Measurements from ENCODE around the gene REEP1. TPM values are rescaled to one million over a fixed set of nuclear protein-coding genes. Genes with fewer than 3 reads are reported as not detected.
"Not testable (repeated sequence)": the region's sequence is repeated elsewhere in the genome, so short reads cannot be mapped to it uniquely, and the experiment has no call there.

REEP1 gene
- total RNA-seq, 2 experiments from 2014 or later = 0.20 to 0.25 TPM

DNA sequence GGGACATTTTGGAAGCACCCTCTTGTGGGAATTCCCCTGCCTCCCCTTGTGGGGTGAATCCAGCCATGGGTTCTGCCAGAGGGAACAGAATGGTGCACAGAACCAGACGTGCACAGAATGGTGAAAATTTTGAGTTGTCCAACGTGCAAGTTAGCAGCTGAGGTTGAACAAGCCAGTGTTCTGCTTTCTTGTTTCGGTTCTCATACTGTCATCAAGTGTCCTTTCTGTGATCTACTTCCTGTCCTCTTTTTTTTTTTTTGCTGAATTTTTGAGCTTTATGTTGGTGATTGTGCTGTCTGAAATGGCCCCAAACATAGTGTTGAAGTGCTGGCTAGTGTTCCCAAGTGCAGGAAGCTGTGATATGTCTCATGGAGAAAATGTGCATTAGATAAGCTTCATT, 21.5 kb upstream of the REEP1 start:
- no peaks in the 10 kb centered on the region for H3K9me3 Mint-ChIP-seq
- H3K4me3 Mint-ChIP-seq = no peak overlapping the region
- peaks cover 3% of the 10 kb centered on the region for H3K27me3 Mint-ChIP-seq
- no peak for DNase-seq
- no peaks in the 10 kb centered on the region for H3K36me3 Mint-ChIP-seq
- no peak overlapping the region for H3K27ac Mint-ChIP-seq
- H3K4me1 Mint-ChIP-seq = no peaks in the 10 kb centered on the region

DNA sequence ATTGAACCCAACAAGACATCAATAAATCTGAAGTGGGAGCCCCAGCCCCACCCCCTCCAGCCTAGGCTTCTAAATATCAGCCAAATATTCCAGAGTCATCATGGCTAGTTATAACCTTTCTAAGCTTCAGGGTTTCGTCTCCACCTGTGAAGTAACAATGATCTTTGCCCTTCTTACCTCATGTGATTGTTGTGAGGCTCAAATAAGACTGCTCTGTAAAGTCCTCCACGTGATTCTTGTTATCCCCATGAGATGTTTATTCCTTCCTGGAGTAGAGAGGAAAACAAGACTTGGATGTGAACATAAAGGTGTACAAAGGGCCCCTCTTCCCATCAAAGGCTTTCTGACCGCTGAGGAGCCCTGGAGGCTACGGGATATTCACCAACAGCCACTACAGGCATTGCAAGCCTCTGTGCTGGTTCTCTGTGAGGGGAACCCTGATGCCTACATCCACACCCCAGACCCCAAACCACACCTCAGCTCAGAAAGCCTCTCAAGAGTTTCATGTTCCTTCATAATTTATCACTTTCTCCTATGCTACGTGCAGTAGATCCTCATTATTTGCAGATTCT, 20.1 kb upstream of the REEP1 start:
- Mint-ChIP-seq H3K27ac (no peak overlapping the region), H3K36me3 (no peaks in the 10 kb centered on the region), H3K4me1 (no peaks in the 10 kb centered on the region), H3K9me3 (no peaks in the 10 kb centered on the region), H3K27me3 (peaks cover 3% of the 10 kb centered on the region), H3K4me3 (no peak overlapping the region)
- no peak for DNase-seq

DNA sequence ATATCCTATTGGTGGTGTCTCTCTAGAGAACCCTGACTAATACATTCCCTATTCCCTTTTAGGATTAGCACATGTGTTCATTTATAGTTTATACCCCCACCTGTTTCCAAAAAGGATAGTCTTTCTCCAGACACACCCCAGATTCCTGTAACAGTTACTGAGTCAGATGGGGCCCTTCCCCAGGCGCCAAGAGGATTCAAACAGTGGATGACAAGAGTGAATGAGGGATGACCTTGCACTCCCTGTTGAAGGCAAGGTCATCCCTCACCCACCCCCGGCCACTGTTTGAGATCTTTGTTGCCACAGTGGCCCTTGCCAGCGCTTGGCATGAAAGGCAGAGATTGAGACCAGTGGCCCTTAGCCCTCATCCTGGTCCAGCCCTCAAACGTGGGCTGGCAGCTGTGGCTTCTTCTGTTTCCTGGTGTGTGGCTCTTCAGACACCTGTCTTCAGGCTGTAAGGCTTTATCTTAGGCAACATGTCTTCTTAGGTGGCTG, 15.3 kb upstream of the REEP1 start:
- H3K27me3 Mint-ChIP-seq = peaks cover 8% of the 10 kb centered on the region
- H3K4me3 Mint-ChIP-seq = no peak overlapping the region
- no peaks in the 10 kb centered on the region for H3K4me1 Mint-ChIP-seq
- no peaks in the 10 kb centered on the region for H3K9me3 Mint-ChIP-seq
- H3K36me3 Mint-ChIP-seq = no peaks in the 10 kb centered on the region
- no peak overlapping the region for H3K27ac Mint-ChIP-seq
- no peak for DNase-seq

DNA sequence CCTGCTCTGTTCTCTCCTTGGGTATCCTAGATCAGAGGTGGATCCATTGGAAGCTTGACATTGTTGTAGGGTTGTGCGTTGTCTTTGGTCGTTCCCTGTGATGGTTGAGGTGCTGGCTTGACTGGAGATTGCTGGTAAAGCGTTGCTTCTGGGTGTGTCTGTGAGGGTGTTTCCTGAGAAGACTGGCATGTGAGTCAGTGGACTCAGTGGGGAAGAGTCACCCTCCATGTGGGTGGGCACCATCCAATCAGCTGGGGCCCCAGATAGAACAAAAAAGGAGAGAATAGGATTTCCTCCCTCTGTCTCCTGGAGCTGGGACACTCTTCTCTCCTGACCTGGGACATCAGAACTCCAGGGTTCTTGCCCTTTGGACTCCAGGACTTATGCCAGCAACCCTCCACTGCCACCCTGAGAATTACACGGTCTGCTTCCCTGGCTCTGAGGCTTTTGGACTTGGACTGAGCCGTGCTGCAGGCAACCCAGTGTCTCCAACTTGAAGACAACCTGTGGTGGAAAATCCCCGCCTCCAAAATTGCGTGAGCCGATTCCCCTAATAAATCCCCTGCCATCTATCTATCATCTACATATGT, 14.8 kb upstream of the REEP1 start:
- DNase-seq = no peak
- Mint-ChIP-seq H3K36me3 (no peaks in the 10 kb centered on the region), H3K27me3 (peaks cover 13% of the 10 kb centered on the region), H3K4me3 (no peak overlapping the region), H3K9me3 (no peaks in the 10 kb centered on the region), H3K27ac (no peak overlapping the region), H3K4me1 (no peaks in the 10 kb centered on the region)

GRCh38 chr2:86350751-86351150, 13.3 kb upstream of the REEP1 start:
- no peak for DNase-seq
- H3K4me3 Mint-ChIP-seq = no peak overlapping the region
- peaks cover 18% of the 10 kb centered on the region for H3K27me3 Mint-ChIP-seq
- no peaks in the 10 kb centered on the region for H3K4me1 Mint-ChIP-seq
- H3K9me3 Mint-ChIP-seq = no peaks in the 10 kb centered on the region
- H3K27ac Mint-ChIP-seq = no peak overlapping the region
- H3K36me3 Mint-ChIP-seq = no peaks in the 10 kb centered on the region

DNA sequence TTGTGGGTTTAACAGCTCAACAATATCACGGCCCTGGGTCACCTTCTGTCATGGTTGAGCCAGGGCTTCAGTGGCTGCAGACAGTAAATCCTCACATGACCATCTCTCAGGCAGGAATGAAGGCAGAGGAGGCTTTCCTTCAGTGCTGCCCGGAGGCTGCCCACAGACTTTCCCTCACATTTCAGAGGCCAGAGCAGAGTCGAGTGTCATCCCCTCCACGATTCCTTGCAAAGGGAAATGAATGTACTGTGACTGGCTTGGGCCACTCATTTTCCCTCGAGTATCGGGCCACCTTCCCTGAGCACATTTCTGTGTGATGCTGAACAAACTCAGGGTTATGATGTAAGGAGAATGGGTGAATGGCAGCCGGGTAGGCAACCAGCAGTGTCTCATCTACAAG, 10.0 kb upstream of the REEP1 start:
- no peak overlapping the region for H3K4me3 Mint-ChIP-seq
- no peaks in the 10 kb centered on the region for H3K36me3 Mint-ChIP-seq
- H3K9me3 Mint-ChIP-seq = no peaks in the 10 kb centered on the region
- DNase-seq = no peak
- H3K27ac Mint-ChIP-seq = no peak overlapping the region
- H3K27me3 Mint-ChIP-seq = peaks cover 20% of the 10 kb centered on the region
- H3K4me1 Mint-ChIP-seq = no peaks in the 10 kb centered on the region

DNA sequence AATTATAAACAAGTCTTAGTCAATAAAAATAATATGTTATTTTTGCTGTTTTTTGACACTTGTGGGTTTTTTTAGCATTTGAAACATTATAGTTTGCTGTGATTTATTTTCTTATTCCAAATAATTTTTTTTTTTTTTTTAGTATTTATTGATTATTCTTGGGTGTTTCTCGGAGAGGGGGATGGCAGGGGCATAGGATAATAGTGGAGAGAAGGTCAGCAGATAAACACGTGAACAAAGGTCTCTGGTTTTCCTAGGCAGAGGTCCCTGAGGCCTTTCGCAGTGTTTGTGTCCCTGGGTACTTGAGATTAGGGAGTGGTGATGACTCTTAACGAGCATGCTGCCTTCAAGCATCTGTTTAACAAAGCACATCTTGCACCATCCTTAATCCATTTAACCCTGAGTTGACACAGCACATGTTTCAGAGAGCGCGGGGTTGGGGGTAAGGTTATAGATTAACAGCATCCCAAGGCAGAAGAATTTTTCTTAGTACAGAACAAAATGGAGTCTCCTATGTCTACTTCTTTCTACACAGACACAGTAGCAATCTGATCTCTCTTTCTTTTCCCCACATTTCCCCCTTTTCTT, 8.5 kb upstream of the REEP1 start:
- H3K4me3 Mint-ChIP-seq, DNase-seq, H3K36me3 Mint-ChIP-seq, H3K4me1 Mint-ChIP-seq, H3K27ac Mint-ChIP-seq: not testable (repeated sequence)
- H3K9me3 Mint-ChIP-seq = peaks cover 10% of the 10 kb centered on the region
- H3K27me3 Mint-ChIP-seq = peaks cover 30% of the 10 kb centered on the region

- Mint-ChIP-seq H3K4me1 (no peaks in the 10 kb centered on the region), H3K4me3 (no peak overlapping the region), H3K27me3 (peaks cover 41% of the 10 kb centered on the region), H3K36me3 (no peaks in the 10 kb centered on the region), H3K27ac (no peak overlapping the region), H3K9me3 (peaks cover 12% of the 10 kb centered on the region)
- no peak for DNase-seq
These were observed 7.0 kb upstream of the REEP1 start for GRCh38 chr2:86344404-86344803.

DNA sequence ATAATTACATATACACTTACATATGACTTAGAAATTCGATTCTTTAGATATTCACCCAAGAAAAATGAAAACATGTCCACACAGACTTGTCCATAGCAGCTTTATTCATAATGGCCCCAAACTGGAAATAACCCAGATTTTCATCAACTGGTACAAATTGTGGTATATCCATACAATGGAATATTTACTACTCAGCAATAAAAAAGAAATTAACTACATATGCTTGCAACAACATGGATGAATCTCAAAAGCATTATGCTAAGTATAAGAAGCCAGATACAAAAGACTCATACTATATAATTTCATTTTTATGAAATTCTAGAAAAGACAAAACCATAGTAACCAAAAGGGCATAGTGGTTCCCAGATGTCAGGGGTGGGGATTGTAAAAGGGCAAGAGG, 5.1 kb upstream of the REEP1 start:
- no peak overlapping the region for H3K4me3 Mint-ChIP-seq
- peaks cover 48% of the 10 kb centered on the region for H3K27me3 Mint-ChIP-seq
- H3K27ac Mint-ChIP-seq = no peak overlapping the region
- H3K36me3 Mint-ChIP-seq = no peaks in the 10 kb centered on the region
- H3K4me1 Mint-ChIP-seq = peaks cover 4% of the 10 kb centered on the region
- no peak for DNase-seq
- peaks cover 12% of the 10 kb centered on the region for H3K9me3 Mint-ChIP-seq

DNA sequence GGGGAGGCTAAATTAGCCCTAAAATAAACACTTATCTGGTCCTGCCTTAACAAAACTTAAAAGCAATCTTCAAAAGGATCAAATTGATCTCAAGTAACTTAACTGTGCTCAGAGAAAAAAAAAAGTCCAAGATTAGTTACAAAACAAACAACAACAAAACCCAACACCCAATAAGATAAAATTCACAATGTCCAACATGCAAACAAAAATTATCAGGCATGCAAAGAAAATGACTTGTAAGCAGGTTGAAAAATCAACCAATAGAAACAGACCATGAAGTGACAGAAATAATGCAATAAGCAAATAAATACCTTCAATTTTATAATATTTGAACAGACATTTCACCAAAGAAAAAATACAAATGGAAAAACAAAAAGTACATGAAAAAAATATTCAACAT, 4.0 kb upstream of the REEP1 start:
- Mint-ChIP-seq H3K36me3 (no peaks in the 10 kb centered on the region), H3K4me3 (no peak overlapping the region), H3K27me3 (peaks cover 48% of the 10 kb centered on the region), H3K4me1 (peaks cover 7% of the 10 kb centered on the region), H3K27ac (no peak overlapping the region), H3K9me3 (peaks cover 12% of the 10 kb centered on the region)
- DNase-seq = no peak

GRCh38 chr2:86338778-86339295, 1.4 kb upstream of the REEP1 start:
- H3K9me3 Mint-ChIP-seq = peaks cover 12% of the 10 kb centered on the region
- H3K36me3 Mint-ChIP-seq = no peaks in the 10 kb centered on the region
- no peak overlapping the region for H3K4me3 Mint-ChIP-seq
- no peak for DNase-seq
- peaks cover 70% of the 10 kb centered on the region for H3K27me3 Mint-ChIP-seq
- peaks cover 11% of the 10 kb centered on the region for H3K4me1 Mint-ChIP-seq
- H3K27ac Mint-ChIP-seq = no peak overlapping the region

DNA sequence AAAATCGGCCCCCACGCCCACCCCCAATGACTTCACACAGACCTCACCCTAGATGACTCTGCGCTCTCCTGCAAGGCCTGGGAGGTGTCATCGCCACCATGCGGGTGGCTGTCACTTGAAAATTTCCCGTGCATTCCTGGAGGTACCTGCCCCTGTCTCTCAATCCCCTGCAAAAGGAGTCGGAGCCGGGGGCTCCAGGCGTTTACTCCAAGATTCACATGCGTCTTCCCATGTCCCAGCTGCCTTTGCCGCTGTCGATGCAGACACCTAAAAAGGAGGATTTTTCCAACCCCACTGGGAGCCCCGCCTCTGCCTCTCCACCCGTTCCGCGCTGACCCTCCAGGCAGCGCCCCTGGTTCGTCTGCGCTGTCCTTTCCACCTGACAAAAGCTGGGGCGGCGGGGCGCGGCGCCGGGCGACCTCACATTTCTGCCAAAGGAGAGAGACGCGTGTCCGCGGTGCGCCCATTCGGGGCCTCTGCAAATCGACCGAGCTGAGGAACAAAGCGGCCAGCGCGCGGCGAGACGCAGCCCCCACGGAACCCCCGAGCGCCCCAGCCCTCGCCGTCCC, 667 bp downstream of the REEP1 start:
- Mint-ChIP-seq H3K4me1 (peaks cover 11% of the 10 kb centered on the region), H3K27me3 (peaks cover 64% of the 10 kb centered on the region), H3K9me3 (peaks cover 11% of the 10 kb centered on the region), H3K4me3 (peak overlapping the region; percentile 78), H3K27ac (no peak overlapping the region), H3K36me3 (no peaks in the 10 kb centered on the region)
- peak; percentile 14 for DNase-seq

DNA sequence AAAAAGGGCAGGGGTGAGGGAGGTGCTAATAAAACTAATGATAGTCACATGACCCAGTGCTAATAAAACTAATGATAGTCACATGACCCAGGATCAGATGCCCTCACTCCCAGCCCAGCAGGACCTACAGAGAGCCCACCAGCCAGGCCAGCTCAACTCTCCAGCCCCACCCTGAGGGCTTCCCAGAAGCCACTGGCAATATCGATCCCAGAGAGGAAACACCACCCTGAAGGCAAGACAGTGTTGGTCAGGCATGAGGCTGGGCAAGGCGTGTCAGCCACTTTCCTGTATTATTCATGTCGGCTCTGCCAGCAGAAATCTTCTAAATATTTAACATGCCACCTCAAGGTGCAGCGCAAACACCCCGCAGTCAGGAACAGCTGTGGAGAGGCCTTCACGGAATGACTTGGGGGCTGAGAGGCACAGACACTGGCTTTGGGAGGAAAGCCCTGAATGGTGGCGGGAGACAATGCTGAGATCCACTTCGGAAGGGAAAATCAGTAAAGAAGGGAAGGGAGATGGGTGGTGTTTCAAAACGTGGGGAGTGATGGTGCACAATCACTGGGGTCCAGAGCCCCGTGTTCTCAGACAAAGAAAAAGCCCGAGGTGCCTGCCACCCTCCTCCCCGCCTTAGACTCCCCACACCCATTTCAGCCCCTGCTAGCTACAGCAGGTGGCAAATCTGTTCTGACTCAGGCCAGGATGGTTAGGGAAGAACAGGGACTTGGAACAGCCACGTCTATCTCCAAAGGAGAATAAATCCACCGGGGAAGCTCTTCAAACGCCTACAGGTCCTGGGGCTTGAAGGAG, 1.4 kb downstream of the REEP1 start:
- H3K27me3 Mint-ChIP-seq = peaks cover 60% of the 10 kb centered on the region
- H3K36me3 Mint-ChIP-seq = no peaks in the 10 kb centered on the region
- H3K4me3 Mint-ChIP-seq = peak overlapping the region; percentile 78
- peaks cover 11% of the 10 kb centered on the region for H3K4me1 Mint-ChIP-seq
- DNase-seq = no peak
- H3K9me3 Mint-ChIP-seq = peaks cover 4% of the 10 kb centered on the region
- H3K27ac Mint-ChIP-seq = no peak overlapping the region

DNA sequence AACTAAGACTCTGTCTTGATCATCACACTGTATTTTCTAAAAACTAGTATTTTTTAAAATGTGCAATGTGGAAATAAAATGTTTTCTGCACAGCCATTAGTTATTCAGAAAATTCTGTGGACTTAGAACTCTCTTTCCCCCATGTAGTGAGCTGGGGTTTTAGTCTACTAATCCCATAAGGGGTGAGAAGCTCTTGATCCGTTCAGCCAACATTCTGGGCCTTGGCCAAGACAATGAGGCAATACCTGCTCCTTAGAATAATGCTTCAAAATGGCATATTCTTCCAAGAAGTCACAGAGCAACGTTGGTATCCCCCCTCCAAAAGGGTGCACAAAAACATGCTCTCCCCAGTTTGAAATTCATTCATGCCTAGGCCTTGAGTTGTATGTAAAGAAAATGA, 4.0 kb downstream of the REEP1 start:
- Mint-ChIP-seq H3K4me1 (peaks cover 11% of the 10 kb centered on the region), H3K27ac (no peak overlapping the region), H3K9me3 (no peaks in the 10 kb centered on the region), H3K4me3 (no peak overlapping the region), H3K36me3 (no peaks in the 10 kb centered on the region), H3K27me3 (peaks cover 44% of the 10 kb centered on the region)
- no peak for DNase-seq

DNA sequence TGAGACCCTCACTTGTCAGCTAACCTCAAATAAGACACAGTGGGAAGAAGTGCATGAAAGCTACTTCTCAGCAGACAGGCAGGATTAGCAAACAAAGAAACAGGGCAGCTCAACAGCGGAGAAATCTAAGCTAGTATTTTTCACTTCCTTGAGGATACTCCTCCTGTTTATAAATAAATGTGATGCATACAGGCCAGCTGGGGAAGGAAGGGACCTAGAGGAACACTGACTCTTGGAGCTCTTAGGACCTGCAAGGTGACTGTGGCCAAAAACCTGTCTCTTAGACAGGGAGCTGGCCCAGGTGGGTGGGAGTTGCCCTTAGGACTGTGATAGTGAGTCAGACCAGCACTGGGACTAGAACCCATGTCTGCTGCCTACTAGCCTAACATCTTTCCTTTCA, 4.8 kb downstream of the REEP1 start:
- no peak overlapping the region for H3K4me3 Mint-ChIP-seq
- no peak for DNase-seq
- H3K27me3 Mint-ChIP-seq = peaks cover 37% of the 10 kb centered on the region
- H3K27ac Mint-ChIP-seq = no peak overlapping the region
- H3K36me3 Mint-ChIP-seq = no peaks in the 10 kb centered on the region
- H3K4me1 Mint-ChIP-seq = peaks cover 7% of the 10 kb centered on the region
- no peaks in the 10 kb centered on the region for H3K9me3 Mint-ChIP-seq
